GM21390 (cell line): ENCODE results near the gene BAIAP2L2.
"Not testable (repeated sequence)": the region's sequence is repeated elsewhere in the genome, so short reads cannot be mapped to it uniquely, and the experiment has no call there.

ENCODE experiments used
- ATAC-seq: cut with Tn5 transposase; IDR thresholded peaks from one replicate; pipeline ENCODE4 v1.9.1; 2021; ENCODE audit not compliant: unreplicated experiment

The BAIAP2L2 gene

DNA sequence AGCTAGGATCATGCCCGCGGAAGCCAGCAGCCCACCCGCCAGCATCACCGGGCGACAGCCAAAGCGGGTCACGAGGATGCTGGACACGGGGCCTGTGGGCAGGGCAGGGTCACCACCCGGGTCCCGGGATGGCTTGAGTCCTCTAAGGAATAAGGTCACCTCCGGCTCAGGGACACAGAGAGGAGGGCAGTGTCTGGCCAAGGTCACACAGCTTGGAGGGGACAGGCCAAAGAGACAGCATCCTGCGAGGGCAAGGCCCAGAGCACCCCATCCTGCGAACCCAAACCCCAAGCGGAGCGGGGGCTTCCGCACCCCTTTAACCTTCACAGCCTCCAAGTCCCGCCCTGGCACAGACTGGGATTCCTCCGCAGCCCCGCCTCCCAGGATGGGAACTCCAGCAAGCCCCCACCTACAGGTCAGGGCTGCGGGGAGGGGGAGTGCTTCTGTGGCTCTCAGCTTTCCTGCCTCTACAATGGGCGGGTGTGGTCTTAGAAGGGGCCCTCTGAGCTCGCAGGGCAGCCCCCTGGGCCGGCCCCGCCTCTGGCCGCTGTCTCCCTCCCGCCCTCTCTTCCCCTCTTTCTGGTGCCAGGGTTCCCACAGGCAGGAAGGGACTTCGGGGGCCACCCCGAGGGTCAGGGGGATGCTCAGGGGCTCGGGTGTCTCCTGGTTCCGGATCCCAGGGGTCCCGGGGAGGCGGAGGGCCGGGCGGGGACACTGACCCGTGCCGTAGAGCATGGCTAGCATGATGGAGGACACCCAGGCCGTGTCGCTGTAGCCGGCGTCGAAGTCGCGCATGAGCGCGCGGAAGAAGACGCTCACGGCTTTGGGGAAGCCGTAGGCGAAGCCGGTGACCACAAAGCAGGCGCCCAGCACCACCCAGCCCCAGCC lies 28.3 kb downstream of the BAIAP2L2 start:
- ATAC-seq = no peak

DNA sequence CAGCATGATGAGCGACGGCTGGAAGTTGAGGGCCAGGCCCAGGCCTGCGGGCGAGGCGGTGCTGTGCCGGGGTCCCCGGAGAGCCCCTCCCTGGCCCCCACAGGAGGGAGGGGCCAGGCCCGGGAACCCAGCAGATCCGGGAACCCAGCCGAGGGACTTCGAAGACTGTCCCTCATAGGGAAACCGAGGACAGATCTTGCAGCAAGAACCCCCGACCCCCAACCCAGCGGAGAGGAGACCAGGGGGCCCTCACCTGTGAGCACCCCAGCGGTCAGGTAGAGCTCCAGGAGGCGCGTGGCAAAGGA lies 28.9 kb downstream of the BAIAP2L2 start:
- no peak for ATAC-seq

DNA sequence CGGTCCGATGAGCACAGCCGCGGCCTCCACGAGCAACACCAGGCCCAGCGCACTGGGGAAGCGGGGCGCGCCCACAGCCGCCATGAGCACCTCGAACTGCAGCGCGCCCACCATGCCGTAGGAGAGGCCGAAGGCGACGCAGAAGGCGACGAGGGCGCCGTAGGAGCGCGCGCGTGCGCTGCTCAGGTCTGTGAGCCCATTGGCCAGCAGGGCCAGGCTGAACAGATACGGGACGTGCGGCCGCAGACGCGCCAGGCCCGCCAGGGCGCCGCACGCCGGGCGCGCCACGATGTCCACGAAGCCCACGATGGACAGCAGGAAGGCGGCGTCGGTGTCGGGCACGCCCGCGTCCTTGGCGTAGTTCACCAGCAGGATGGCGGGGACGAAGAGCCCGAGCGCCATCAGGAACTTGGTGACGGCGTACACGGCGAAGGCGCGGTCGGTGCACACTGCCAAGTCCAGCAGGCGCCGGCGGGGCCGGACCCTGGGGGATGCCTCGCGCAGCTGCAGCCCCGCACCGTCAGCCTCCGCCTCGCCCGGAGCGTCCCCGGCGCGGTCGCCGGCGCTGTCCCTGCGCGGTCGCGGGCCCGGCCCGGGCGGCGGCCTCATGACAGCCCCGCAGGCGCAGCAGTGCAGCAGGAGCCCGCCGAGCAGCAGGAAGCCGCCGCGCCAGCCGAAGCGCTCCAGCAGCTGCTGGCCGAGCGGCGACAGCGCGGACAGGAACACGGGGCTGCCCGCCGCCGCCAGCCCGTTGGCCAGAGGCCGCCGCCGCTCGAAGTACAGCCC lies 29.4 kb downstream of the BAIAP2L2 start:
- no peak for ATAC-seq

DNA sequence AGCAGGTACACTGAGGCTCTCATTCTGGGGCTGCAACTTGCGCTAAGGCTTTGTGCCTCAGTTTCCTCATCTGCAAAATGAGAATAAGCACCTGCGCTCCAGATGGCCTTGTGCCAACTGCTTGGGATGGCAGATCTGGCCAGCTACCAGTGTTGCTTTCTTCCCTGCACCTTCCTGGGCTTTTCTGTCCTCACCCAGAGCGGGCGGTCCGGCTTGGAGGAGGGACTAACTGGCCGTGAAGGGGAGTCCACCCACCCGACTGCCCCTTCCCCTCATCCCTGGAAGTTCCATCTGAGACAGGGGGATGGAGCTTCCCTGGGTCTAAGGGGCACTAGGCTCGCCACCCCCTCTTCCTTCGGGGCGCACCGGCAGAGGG lies 30.0 kb downstream of the BAIAP2L2 start:
- ATAC-seq = no peak

DNA sequence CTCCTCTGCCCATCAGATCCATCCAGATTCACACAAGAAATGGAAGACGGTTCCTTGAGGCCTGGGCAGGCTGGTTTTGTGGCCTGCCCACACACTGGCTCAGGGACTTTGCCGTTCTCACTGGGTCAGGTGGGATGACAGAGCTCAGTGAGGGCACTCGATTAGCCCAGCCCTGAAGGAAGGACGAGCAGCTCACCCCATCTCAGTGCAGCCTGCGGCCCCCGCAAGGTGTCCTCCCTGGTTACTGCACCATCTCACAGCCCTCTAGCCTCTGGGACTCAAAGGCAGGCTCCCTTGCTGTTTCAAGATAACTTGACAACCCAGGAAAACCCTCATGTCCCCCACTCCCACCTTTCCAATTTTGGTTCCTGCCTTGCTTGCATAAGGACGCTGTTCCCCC lies 30.7 kb downstream of the BAIAP2L2 start:
- ATAC-seq = no peak

DNA sequence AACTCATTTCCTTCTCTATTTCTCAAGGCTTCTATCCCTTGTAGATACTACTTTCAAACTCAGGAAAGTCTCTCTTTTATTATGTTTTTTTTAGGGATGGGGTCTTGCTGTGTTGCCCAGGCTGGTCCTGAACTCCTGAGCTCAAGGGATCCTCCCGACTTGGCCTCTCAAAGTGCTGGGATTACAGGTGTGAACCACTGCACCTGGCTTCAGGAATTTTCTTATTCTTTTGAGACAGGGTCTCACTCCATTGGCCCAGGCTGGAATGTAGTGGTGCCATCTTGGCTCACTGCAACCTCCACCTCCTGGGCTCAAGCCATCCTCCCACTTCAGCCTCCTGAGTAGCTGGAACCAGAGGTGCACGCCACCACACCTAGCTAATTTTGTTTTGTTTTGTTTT lies 31.3 kb downstream of the BAIAP2L2 start:
- not testable (repeated sequence) for ATAC-seq

DNA sequence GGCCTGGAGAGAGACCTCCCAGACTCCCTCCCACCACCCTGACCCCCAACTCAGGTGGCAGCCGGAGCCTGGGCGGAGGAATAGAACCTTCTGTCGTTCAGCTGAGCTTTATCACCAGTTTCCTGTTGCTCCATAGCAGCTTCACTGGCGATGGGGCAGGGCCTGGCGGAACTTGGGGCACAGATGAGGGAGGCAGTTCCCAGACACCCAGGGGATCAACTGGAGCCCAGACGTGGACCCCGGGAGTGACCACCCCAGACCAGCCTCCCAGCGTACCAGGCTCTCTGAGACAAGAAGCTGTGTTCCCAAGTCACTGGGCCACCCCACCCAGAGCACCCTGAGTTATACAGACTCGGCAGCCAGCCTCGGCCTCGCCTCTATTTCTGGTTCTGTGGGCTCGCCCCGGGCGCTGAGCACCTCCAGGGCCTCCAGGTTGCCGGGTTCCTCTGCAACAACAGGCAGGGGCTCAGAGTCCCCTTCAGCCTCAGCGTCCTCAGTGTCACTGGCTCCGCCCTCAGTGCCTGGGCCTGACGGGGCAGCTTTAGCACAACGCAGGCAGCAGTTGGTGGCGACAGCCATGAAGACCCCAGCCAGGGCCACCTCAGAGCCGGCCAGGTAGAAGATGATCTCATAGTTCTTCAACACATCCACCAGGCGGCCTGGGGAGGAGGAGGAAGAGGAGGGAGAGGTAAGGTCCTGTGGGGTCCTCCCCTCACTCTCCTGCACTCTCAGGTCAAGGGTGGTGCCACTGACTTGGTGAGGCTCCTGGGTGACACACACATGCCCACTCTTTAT lies 32.2 kb downstream of the BAIAP2L2 start:
- ATAC-seq = no peak

DNA sequence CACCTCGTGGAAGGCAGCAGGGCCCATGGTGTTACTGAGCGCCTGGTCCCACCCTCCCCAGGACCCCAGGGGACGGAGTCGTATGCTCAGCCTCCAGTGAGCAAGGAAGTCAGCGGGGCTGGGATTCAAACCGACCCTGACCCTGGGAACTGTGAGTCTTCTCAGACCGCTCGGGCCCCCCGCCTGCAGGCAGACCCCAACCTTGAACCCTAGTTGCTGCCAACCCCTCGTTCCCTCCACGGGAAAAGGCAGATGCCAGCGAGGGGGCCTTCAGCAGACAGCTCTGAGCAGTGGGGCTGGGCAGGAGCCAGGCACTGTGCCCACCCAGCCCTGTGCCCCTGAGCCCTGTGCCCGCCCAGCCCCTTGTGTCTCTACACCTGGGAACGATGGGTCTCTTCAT lies 32.9 kb downstream of the BAIAP2L2 start:
- ATAC-seq = no peak

DNA sequence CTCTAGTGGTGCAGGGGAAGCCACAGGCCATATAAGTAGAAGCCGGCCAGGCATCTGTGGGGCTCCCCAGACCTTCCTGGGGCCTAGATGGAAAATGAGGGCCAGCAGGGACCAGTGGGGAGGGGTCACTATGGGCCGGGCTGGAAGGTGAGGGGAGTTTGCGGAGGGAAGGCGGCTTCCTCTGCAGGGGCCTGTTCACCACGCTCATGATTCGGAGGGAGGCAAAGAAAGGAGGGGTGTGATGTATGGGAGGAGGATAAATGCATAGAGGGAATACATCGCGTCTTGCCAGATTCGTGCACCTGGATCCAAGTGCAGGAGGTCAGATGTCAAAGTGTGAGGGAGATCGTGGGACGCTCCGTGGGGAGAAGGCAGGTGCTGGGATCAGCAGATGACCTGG lies 33.4 kb downstream of the BAIAP2L2 start:
- ATAC-seq = no peak

DNA sequence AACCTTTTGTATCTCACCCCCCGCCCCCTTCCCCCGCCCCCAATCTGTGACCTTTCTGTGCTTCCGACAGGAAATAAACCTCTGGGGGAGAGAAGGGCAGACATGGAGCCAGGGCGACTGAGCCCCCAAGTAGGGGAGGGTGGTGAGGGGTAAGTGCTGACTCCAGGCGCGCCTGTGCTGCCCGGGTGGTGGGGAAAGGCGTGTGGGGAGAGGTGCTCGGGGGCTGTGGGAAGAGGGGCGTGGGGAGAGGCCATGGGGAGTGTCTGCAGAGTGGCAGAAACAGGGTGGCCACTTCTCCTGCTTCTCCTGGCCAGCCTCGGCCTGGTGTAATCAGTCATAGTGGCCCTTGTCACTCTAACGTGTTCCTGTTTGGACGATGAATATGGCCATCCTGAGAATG lies 34.5 kb downstream of the BAIAP2L2 start:
- no peak for ATAC-seq

DNA sequence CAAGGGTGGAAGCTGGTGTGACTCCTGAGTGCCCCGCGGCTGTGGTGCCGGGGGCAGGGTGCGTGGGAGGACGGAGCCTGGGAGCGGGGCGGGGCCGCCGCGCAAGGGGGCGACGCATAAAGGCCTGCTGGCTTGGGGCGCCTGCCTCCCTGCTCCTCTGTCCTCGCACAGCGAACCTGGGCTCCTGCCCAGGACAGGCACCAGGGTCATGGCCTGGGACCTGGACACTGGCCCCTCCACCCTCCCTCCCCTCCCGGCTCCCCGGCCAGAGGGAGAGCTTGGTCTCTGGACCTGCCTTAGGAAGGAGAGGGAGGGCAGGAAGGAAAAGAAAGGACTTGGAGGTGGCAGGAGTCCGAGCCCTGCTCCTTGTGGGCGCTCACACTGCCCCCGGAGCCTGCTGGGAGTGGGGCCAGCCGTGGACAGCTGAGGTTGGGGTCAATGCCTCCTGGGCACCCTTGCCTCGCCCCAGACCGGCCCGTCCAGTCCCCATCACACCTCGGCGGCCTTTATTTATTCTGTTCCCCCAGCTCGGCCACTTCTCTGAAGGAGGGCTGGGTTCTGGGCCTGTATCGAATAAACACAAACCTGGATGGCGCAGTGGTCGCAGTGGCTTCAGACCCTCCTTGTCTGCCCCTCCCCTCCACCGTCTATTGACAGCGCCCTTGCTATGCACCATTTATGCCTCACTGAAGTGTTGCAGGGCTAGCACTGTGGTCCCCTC lies 35.2 kb downstream of the BAIAP2L2 start:
- no peak for ATAC-seq

DNA sequence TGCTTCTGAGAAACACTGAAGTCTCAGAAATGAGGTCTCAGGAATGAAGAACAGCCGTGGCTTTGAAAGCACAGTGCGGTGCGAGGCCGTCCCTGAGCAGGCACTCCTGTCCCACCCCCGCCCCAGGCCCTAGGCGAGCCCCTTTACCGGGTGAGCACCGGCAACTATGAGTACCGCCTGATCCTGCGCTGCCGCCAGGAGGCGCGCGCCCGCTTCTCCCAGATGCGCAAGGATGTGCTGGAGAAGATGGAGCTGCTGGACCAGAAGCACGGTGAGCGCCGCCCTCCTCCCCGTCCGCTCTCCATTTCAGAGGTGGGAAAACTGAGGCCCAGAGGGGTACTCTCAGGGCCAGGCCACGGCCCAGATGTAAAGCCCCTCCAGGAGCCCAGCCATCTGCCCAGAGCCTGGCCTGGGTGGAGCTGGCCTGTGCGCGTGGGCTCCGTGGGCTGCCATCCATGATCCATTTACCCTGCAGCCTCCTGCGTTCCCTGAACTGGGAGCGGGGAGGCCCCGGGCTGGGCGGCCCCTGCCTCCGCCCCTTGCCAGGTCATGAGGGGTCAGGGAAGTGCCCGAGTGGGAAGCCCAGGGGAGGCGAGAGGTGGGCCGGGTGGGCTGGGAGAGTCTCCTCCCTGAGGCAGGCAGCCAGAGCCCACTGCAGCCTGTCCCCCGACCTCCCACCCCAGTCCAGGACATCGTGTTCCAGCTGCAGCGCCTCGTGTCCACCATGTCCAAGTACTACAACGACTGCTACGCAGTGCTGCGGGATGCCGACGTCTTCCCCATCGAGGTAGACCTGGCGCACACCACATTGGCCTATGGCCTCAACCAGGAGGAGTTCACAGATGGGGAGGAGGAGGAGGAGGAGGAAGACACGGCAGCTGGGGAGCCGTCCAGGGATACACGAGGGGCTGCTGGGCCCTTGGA lies 36.0 kb downstream of the BAIAP2L2 start:
- no peak for ATAC-seq

DNA sequence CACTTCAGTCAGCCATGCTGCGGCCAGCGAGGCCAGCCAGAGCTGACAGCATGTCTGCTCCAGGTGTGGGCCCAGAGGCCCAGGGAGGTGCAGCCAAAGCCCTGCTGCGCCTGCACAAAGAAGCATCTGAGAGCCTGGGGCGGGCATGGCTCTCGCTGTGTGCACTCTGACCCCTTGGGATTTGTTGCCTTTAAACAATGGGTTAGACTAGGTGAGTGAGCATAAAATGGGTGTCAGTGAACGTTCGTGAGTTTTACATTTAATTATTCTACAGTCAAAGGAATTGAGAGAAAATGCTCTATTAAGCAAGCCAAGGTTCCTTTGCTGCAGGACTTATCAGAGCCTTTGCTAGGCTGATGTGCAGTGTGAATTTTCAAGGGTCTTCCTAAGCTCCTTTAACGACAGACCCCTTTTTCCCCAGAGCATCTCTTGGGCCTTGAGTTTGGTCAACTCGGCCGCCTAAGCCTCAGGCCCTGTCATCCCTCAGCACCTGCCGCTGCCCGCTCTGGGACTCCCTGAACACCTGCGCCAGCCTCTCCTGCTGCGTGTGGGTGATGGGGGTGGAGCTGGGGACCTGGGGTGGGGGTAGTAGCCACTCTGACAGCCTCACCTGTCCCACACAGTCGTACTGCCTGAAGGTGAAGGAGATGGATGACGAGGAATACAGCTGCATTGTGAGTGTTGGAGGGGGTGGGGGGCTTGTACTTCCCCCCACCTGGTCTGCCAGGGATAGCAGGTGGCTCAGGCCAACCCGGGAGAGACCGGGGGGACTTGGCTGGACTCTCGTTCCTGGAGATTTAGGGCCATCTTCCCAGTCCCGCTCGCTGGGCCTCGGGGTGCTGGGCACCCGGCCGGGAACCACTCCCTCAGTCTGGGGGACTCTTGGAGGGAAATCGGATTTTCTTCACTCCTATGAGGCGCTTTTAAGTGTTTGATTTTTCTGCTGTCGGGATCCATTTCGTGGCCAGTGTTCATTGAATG lies 37.0 kb downstream of the BAIAP2L2 start:
- ATAC-seq = no peak

DNA sequence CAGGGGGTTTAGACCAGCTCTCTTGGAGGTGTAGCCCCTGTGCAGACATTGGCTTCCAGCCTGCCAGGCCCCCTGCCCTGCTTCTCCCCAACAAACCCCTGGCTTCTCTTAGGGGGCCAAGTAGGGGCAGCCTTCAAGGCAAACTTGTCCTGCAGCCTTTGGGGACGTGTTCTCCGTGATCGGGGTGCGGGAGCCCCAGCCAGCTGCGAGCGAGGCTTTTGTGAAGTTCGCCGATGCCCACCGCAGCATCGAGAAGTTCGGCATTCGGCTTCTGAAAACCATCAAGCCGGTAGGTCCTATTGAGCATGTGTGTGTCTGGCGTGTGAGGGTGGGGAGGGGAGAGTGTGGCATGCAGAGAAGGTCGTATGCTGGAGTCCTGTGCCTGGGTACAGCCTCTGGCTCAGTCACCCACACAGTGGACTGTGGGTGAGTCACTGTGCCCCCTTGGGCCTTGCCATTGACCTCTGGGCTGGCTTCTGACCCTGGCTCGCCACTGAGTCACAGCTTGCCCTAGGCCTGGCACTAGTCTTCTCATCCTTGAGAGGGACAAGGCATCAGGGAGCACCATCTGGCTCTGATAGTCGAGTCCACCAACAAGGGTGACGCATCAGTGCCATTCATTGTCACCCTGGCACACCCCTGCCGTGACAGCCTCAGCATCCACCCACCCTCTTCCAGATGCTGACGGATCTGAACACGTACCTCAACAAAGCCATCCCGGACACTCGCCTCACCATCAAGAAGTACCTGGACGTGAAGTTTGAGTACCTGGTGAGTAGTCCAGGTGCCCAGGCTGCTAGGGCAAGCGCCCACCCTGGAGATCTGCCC lies 37.9 kb downstream of the BAIAP2L2 start:
- no peak for ATAC-seq

DNA sequence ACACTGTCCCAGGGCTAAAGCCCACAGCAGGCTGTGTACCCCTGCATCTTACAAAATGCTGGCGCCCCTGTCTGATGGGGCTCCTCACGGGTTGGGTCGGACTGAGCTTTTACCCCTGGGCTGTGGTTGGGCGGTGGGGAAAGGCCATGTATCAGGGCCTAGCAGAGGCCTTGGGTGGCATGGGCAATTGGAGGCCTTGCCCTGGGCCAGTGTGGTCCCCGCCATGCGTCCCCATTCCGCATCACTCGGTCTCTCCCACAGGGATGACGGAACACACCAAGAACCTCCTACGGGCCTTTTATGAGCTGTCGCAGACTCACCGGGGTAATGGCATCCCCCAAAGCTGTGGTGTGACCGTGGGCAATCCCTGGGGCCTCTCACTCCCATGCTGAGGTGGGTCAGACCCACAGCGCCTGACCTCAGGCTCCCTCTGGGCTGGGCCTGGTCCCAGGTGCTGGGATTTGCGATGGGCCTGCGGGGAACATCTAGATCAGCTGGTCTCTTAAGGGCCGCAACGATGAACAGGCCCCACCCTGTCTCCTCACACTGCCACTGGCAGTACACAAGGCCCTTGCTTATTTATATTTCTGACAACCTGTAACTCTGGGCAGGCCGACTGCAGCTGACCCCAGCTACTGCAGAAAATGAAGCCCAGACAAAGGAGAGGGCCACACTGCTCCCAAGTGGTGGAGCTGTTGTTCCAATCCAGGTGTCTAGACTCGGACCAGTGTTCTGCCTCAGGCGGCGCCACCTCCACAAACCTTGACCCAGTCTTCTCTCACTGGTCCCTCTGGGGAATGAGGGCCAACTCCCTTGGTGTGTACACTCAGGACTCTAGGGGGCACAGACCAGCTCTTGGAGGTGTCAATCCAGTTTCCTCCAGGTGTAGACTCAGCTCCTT lies 38.8 kb downstream of the BAIAP2L2 start:
- no peak for ATAC-seq

DNA sequence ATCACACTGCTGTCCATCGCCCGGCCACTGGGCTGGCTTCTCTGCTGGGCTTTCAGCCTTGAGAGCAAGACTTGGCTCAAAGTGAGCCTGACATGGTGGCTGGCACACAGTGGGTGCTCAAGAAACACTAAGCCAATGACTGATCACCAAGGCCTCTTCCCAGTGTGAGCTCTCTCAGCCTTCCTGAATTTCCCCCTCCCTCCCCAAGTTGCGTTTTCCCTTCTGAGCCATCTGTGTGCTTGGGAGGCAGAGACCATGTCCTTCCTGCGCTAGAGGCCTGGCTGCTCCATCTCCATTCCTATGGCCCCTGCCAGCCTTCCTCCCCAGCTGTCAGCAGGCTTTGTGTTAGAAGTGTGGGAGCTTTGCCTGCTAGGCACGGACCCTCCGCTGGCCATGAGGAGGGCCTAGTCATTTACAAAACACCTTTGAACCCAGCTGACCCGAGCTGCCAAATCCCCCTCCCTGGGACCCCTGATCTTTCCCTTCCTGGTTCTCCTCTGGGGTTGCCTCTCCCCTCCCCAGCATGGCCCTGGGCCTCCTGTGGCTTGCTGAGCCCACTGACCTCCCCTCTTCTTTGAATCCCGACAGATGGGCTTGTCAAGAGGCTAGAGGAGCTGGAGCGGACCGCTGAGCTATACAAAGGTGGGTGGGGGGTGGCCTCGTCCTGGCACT lies 40.1 kb downstream of the BAIAP2L2 start:
- no peak for ATAC-seq
